ENCODE results near the gene OGDH.

GRCh38 chr7:44736896-44737295, 130.5 kb downstream of the OGDH start:
- TF ChIP-seq CTCF (IDR thresholded peaks at IDR 0.05) (no peak), POLR2A (IDR thresholded peaks at IDR 0.05) (no peak)
